ENCODE results near the gene CMTM8.

DNA sequence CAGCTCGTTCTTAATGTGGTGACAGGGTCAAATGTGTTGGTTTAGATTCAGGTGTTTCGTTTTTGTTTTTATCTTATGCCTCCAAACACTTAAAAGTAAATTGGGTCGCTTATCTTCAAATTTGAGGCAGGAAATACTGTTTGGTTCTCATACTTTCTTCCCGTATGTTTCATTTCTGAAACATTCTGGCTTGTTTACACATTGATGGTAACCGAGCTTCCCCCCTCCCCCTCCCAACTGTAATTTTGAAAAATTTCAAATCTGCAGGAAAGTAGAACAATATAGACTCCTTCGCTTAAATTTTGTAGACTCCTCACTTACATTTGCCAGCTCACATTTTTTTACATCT is 64.9 kb downstream of the CMTM8 start:
- TF ChIP-seq CTCF (IDR thresholded peaks at IDR 0.05) (no peak), POLR2A (IDR thresholded peaks at IDR 0.05; ENCODE audit: low read length) (no peak), MAFK (IDR thresholded peaks at IDR 0.05; ENCODE audit: partially characterized antibody) (no peak), RFX5 (IDR thresholded peaks at IDR 0.05) (no peak), MAX (IDR thresholded peaks at IDR 0.05) (no peak), SMC3 (IDR thresholded peaks at IDR 0.05) (no peak)

All from A549 (cell line).